WTC11 (cell line): ENCODE measurements around the gene TUBGCP2.

Experiments
- CTCF ChIP-seq: fragments of 200-600 bp; IDR thresholded peaks from 2 replicates; pipeline ENCODE4 v1.8.0; 2022; ENCODE audit warnings: antibody characterized with exemption
- NR3C1 ChIP-seq: sonication (generic); formaldehyde crosslinking; conservative IDR thresholded peaks from 2 replicates; pipeline ENCODE4 v1.8.1; 2023; ENCODE audit warnings: low read depth, mild to moderate bottlenecking, missing genetic modification reagents
- TEAD4 ChIP-seq: sonication (generic); formaldehyde crosslinking; IDR thresholded peaks from 2 replicates; pipeline ENCODE4 v1.8.0; 2022; ENCODE audit warnings: mild to moderate bottlenecking, missing genetic modification reagents
- TF ChIP-seq, protein P1 (sequence below): sonication (generic); formaldehyde crosslinking; conservative IDR thresholded peaks from 2 replicates; pipeline ENCODE4 v1.8.1; 2022; ENCODE audit warnings: mild to moderate bottlenecking, missing genetic modification reagents

DNA sequence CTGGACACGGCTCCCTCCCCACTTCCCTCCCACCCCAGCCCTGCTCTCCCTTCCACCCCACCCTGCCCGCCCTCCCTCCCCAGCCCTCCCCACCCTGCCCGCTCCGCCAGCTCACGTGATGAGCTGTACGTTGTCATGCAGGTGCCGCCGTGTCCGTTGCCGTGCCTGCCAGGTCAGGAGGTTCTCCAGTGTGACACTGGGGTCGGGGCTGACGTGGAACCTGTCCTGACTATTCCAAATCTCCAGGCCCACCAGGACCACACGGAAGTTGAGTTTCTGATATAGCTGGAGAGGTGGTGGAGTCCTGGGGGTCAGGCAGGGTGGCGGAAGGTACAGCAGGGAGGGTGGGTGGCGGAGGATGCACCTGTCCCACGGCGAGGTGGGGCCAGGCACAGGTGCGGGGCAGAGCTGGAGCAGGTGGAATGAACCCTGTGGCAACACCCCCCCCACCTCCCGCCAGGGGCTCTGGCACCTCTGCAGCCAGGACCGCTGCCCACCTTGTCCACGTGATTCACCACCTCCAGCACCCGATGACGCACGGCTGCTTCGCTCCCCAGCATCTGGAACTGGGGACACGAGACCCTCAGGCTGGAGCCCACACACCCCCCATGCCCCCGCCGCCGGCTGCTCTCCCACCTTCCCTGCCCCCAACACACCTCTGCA is 36.2 kb downstream of the TUBGCP2 start:
- TF ChIP-seq TEAD4 (CRISPR knock-in tag) (no peak), NR3C1 (CRISPR knock-in tag) (no peak), CTCF (no peak)
- TF ChIP-seq, protein P1, sequence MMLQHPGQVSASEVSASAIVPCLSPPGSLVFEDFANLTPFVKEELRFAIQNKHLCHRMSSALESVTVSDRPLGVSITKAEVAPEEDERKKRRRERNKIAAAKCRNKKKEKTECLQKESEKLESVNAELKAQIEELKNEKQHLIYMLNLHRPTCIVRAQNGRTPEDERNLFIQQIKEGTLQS (CRISPR knock-in tag), result no peak
